ENCODE results near the gene PPIF. TPM values are rescaled to one million over a fixed set of nuclear protein-coding genes. Genes with fewer than 3 reads are reported as not detected.

Gene PPIF
- total RNA-seq, 1 experiment from 2014 or later, result 160 TPM

- intact Hi-C loops (cut with micrococcal nuclease; ENCODE audit: unreplicated experiment), result loop anchor here (5.0 kb wide), 1 partner anchor 65 kb away; no protein-coding TSS in a partner anchor
- Histone ChIP-seq H3K36me3 (ENCODE audit: insufficient read depth, low read length, poor library complexity, severe bottlenecking) (no peaks in the 10 kb centered on the region), H3K27ac (ENCODE audit: low read depth, low read length, poor library complexity, severe bottlenecking) (no peak overlapping the region), H3K27me3 (replicated peaks; ENCODE audit: insufficient read depth, low read depth, low read length, poor library complexity) (no peaks in the 10 kb centered on the region), H3K4me3 (ENCODE audit: low read depth, low read length, poor library complexity, severe bottlenecking) (no peak overlapping the region), H3K9me3 (ENCODE audit: low read depth, low read length, poor library complexity, severe bottlenecking) (no peaks in the 10 kb centered on the region), H3K4me1 (ENCODE audit: insufficient read depth, low read length, poor library complexity, severe bottlenecking) (peaks cover 49% of the 10 kb centered on the region)
- BruUV-seq (replicated peaks), result no TSS peak
- POLR2A ChIA-PET (ENCODE audit: low non-redundant PET), result no interaction called here
- CTCF ChIA-PET, result no interaction called here
- TF ChIP-seq CTCF (conservative IDR thresholded peaks at IDR 0.05; ENCODE audit: low read depth, low read length), result no peak
- TF ChIP-seq EZH2 (IDR thresholded peaks at IDR 0.05; ENCODE audit: borderline replicate concordance, low read depth, low read length, poor library complexity, severe bottlenecking), result no peak
- no peak for DNase-seq (ENCODE audit: low spot score)
Measured at GRCh38 chr10:79402625-79402946, 55.3 kb downstream of the PPIF start.

- H3K4me3 ChIP-seq (ENCODE audit: low read depth, low read length, poor library complexity, severe bottlenecking), result no peak overlapping the region
- H3K9me3 ChIP-seq (ENCODE audit: low read depth, low read length, poor library complexity, severe bottlenecking), result no peaks in the 10 kb centered on the region
- intact Hi-C loops (cut with micrococcal nuclease; ENCODE audit: unreplicated experiment), result loop anchor here (5.0 kb wide), 1 partner anchor 64 kb away; no protein-coding TSS in a partner anchor
- H3K36me3 ChIP-seq (ENCODE audit: insufficient read depth, low read length, poor library complexity, severe bottlenecking), result no peaks in the 10 kb centered on the region
- no peak overlapping the region for H3K27ac ChIP-seq (ENCODE audit: low read depth, low read length, poor library complexity, severe bottlenecking)
- TF ChIP-seq EZH2 (IDR thresholded peaks at IDR 0.05; ENCODE audit: borderline replicate concordance, low read depth, low read length, poor library complexity, severe bottlenecking) (no peak), CTCF (conservative IDR thresholded peaks at IDR 0.05; ENCODE audit: low read depth, low read length) (no peak)
- H3K4me1 ChIP-seq (ENCODE audit: insufficient read depth, low read length, poor library complexity, severe bottlenecking), result peaks cover 49% of the 10 kb centered on the region
- ChIA-PET POLR2A (ENCODE audit: low non-redundant PET) (no interaction called here), CTCF (no interaction called here)
- no peak for DNase-seq (ENCODE audit: low spot score)
- BruUV-seq (replicated peaks), result no TSS peak
- no peaks in the 10 kb centered on the region for H3K27me3 ChIP-seq (replicated peaks; ENCODE audit: insufficient read depth, low read depth, low read length, poor library complexity)
Measured at GRCh38 chr10:79402951-79403350, 55.7 kb downstream of the PPIF start.

- POLR2A ChIA-PET (ENCODE audit: low non-redundant PET), result interaction anchor here (0.6 kb wide), 1 partner anchor 1043 kb away, joined by 9 read pairs; no protein-coding TSS in a partner anchor
- TF ChIP-seq CTCF (conservative IDR thresholded peaks at IDR 0.05; ENCODE audit: low read depth, low read length), result no peak
- TF ChIP-seq EZH2 (IDR thresholded peaks at IDR 0.05; ENCODE audit: borderline replicate concordance, low read depth, low read length, poor library complexity, severe bottlenecking), result no peak
Measured at GRCh38 chr10:79403441-79404230, 56.4 kb downstream of the PPIF start.

More at GRCh38 chr10:79403441-79404230, 56.4 kb downstream of the PPIF start:
- Histone ChIP-seq H3K9me3 (ENCODE audit: low read depth, low read length, poor library complexity, severe bottlenecking) (no peaks in the 10 kb centered on the region), H3K4me1 (ENCODE audit: insufficient read depth, low read length, poor library complexity, severe bottlenecking) (peaks cover 49% of the 10 kb centered on the region), H3K36me3 (ENCODE audit: insufficient read depth, low read length, poor library complexity, severe bottlenecking) (no peaks in the 10 kb centered on the region), H3K4me3 (ENCODE audit: low read depth, low read length, poor library complexity, severe bottlenecking) (no peak overlapping the region), H3K27ac (ENCODE audit: low read depth, low read length, poor library complexity, severe bottlenecking) (peak overlapping the region; percentile 69), H3K27me3 (replicated peaks; ENCODE audit: insufficient read depth, low read depth, low read length, poor library complexity) (no peaks in the 10 kb centered on the region)
- DNase-seq (ENCODE audit: low spot score), result no peak
- BruUV-seq (replicated peaks), result no TSS peak
- intact Hi-C loops (cut with micrococcal nuclease; ENCODE audit: unreplicated experiment), result loop anchor here (5.0 kb wide), 1 partner anchor 64 kb away; no protein-coding TSS in a partner anchor
- CTCF ChIA-PET, result no interaction called here

Measured in A673 (cell line).